ENCODE measurements around the gene CD300LG. TPM values are rescaled to one million over a fixed set of nuclear protein-coding genes. Genes with fewer than 3 reads are reported as not detected.
A peak's percentile ranks its signal among the peaks of the same experiment; 100 is the strongest.

Gene CD300LG
- total and polyA plus RNA-seq, 4 donors = 0.05 to 9.4 (median 2.0) TPM

DNA sequence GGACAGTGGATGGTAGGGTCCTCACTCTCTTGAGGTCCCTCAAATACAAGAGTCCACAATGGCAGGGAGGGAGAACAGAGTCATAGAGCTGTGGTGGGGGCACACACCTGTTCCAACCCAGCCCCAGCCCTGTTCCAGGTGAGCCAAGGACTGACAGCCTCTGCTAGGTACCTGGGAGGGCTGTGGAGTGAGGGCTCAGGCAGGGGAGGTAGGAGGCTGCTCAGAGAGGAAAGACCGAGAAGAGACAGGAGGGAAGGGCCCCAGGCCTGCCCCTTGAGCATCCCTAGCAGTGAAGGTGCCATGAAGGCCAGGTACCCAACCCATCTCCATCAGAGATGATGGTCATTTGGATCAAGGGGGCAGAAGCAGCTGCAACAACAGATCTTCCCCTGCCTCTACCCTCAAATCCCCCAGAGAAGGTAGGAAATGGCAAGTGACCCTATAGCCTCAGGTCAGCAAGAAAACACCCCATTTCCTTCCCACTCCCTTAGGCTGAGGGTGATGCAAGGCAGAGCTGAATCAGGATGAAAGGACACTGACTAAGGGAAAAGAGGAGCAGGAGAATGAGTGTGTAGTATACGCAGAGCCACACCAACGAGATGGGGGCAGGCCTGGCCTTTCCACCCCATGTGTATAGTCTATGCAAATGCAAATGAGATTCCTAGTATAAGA is 28.6 kb downstream of the CD300LG start:
- H3K9me3 ChIP-seq (ENCODE audit: control insufficient read depth, low read length) = no peaks in the 10 kb centered on the region
- WGBS, 2 donors = 89 to 94% methylated on average over 3 of the region's 3 CpGs
- no peaks in the 10 kb centered on the region for H3K36me3 ChIP-seq (ENCODE audit: control insufficient read depth in 1 of 2, insufficient read depth in 2 of 2, low read length in 1 of 2)
- H3K27ac ChIP-seq (ENCODE audit: low read depth in 1 of 2, low read length in 2 of 2) = no peak overlapping the region
- no peak for ATAC-seq (ENCODE audit: low FRiP score)
- no peak overlapping the region for H3K4me3 ChIP-seq (ENCODE audit: low read length in 2 of 2)
- no peak for DNase-seq
- no peaks in the 10 kb centered on the region for H3K4me1 ChIP-seq (ENCODE audit: control insufficient read depth in 1 of 2, insufficient read depth in 2 of 2, low read length in 2 of 2)
- H3K27me3 ChIP-seq (ENCODE audit: control insufficient read depth in 1 of 2, insufficient read depth in 2 of 2, low read length in 1 of 2) = no peaks in the 10 kb centered on the region
- intact Hi-C loops (cut with DNase I) = loop anchor here in 1 of 2 donors (10.0 kb wide), 1 partner anchor 119 kb away; no protein-coding TSS in a partner anchor

DNA sequence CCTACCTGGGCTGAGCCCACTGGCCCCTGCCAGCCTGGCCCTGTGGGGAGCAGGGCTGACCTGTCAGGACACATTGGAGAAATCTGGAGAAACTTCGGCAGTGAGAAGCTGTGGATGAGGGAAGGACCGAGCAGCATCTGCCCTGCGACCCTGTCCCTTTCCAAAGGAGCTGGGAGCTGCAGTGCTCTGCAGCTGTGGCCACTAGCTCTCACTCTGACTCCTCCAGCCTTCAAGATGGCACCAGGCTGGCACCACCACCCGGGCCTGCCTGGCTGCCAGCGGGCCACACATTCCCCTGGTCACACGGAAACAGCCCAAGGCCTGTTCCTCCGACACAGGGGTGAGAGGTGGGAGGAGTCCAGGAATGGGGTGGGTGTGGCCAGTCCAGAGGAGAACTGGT is 30.1 kb downstream of the CD300LG start:
- Histone ChIP-seq H3K36me3 (ENCODE audit: control insufficient read depth in 1 of 2, insufficient read depth in 2 of 2, low read length in 1 of 2) (peaks cover 0 to 2% of the 10 kb centered on the region in 2 donors), H3K27me3 (ENCODE audit: control insufficient read depth in 1 of 2, insufficient read depth in 2 of 2, low read length in 1 of 2) (no peaks in the 10 kb centered on the region), H3K4me3 (ENCODE audit: low read length in 2 of 2) (no peak overlapping the region), H3K4me1 (ENCODE audit: control insufficient read depth in 1 of 2, insufficient read depth in 2 of 2, low read length in 2 of 2) (no peaks in the 10 kb centered on the region), H3K9me3 (ENCODE audit: control insufficient read depth, low read length) (no peaks in the 10 kb centered on the region), H3K27ac (ENCODE audit: low read depth in 1 of 2, low read length in 2 of 2) (no peak overlapping the region)
- intact Hi-C loops (cut with DNase I) = loop anchor here in 1 of 2 donors (10.0 kb wide), 1 partner anchor 118 kb away; no protein-coding TSS in a partner anchor
- no peak for DNase-seq
- ATAC-seq (ENCODE audit: low FRiP score) = no peak
- 81 to 87% methylated on average over 7 of the region's 7 CpGs for WGBS, 2 donors

DNA sequence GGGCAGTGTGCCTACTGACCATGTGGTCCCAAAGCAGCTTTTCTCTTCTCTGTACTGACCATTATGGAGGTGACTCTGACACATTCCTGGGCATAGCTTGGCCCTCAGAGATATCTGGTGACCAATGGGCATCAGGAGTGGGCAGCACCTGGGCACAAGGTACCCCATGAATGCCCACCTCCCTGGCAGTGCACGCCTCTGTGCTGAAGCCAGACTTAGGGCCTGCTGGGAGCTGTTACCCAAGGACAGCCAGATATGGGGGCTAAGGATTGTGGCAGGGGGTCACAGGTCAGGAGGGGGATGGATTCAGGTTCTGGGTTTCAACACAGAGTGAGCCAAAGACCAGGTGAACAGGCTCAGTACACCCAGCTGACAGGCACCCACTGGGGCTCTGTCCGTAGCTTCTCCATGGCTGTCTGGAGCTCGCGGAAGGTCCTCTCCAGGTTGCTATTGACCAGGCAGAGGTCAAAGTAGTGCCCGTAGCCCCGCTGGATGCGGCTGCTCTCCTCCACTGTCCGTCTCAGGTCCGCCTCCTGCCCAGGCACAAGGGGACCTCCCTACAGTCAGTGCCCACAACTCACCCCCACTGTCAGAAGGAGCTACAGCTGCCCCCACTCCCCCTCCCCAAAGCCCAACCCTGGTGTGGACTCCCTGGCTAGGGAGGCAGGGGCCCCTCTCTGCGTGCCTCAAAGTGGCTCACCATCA is 30.6 kb downstream of the CD300LG start:
- H3K36me3 ChIP-seq (ENCODE audit: control insufficient read depth in 1 of 2, insufficient read depth in 2 of 2, low read length in 1 of 2) = peaks cover 0 to 5% of the 10 kb centered on the region in 2 donors
- no peak overlapping the region for H3K4me3 ChIP-seq (ENCODE audit: low read length in 2 of 2)
- WGBS, 2 donors = 93 to 95% methylated on average over 9 to 10 of the region's 10 CpGs
- intact Hi-C loops (cut with DNase I) = loop anchor here in 1 of 2 donors (10.0 kb wide), 1 partner anchor 117 kb away; no protein-coding TSS in a partner anchor
- no peaks in the 10 kb centered on the region for H3K27me3 ChIP-seq (ENCODE audit: control insufficient read depth in 1 of 2, insufficient read depth in 2 of 2, low read length in 1 of 2)
- no peak overlapping the region for H3K27ac ChIP-seq (ENCODE audit: low read depth in 1 of 2, low read length in 2 of 2)
- no peak for DNase-seq
- ATAC-seq (ENCODE audit: low FRiP score) = no peak
- H3K9me3 ChIP-seq (ENCODE audit: control insufficient read depth, low read length) = no peaks in the 10 kb centered on the region
- H3K4me1 ChIP-seq (ENCODE audit: control insufficient read depth in 1 of 2, insufficient read depth in 2 of 2, low read length in 2 of 2) = no peaks in the 10 kb centered on the region

DNA sequence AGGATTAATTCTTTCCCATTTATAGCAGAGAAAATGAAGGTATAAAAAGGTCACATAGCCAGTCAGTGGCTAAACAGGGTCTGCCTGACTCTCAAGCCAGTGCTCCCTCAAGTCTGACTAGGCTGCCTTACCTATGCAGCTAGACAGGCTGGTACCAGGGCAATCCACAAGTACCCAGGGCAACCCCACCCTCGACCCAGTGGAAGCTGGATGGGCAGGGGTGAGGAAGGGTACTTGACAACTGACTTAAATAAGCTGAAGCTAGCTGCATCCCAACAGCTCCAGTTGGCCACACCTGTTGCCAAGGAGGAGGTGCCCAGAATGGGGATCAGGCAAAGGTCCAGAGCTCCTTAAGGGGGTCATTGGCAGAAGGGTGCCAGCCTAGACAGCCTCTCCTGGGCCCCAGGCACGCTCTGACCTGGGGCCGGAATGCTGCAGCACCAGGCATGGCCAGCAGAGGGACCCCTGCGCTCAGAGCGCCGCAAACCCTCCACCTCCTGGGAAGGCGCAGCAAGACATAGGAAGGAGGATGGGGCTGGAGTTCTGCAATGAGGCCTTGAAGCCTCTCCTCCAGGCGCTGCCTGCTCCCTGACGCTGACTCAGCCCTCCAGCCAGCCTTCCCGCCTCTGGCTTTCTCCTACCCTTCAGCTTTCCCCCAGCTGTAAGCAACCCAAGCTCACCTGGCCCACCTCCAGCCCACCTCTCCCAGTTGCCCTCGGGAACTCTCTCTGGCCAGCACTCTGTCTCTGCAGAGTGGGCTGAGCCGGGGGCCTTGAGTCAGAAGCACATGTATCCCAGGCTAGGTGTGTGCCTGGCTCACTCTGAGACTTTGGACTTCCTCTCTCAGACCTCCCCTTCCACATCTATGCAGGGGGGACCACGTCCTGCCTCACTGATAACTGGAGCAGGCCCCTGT is 31.5 kb downstream of the CD300LG start:
- DNase-seq (peak; percentile 73 to 91), ATAC-seq (ENCODE audit: low FRiP score) (peak; percentile 83)
- no peak overlapping the region for H3K4me3 ChIP-seq (ENCODE audit: low read length in 2 of 2)
- H3K27ac ChIP-seq (ENCODE audit: low read depth in 1 of 2, low read length in 2 of 2) = no peak overlapping the region
- peaks cover 0 to 5% of the 10 kb centered on the region in 2 donors for H3K36me3 ChIP-seq (ENCODE audit: control insufficient read depth in 1 of 2, insufficient read depth in 2 of 2, low read length in 1 of 2)
- H3K9me3 ChIP-seq (ENCODE audit: control insufficient read depth, low read length) = no peaks in the 10 kb centered on the region
- intact Hi-C loops (cut with DNase I) = loop anchor here in 1 of 2 donors (10.0 kb wide), 1 partner anchor 116 kb away; no protein-coding TSS in a partner anchor
- no peaks in the 10 kb centered on the region for H3K27me3 ChIP-seq (ENCODE audit: control insufficient read depth in 1 of 2, insufficient read depth in 2 of 2, low read length in 1 of 2)
- 19 to 21% methylated on average over 12 to 13 of the region's 13 CpGs for WGBS, 2 donors
- no peaks in the 10 kb centered on the region for H3K4me1 ChIP-seq (ENCODE audit: control insufficient read depth in 1 of 2, insufficient read depth in 2 of 2, low read length in 2 of 2)

DNA sequence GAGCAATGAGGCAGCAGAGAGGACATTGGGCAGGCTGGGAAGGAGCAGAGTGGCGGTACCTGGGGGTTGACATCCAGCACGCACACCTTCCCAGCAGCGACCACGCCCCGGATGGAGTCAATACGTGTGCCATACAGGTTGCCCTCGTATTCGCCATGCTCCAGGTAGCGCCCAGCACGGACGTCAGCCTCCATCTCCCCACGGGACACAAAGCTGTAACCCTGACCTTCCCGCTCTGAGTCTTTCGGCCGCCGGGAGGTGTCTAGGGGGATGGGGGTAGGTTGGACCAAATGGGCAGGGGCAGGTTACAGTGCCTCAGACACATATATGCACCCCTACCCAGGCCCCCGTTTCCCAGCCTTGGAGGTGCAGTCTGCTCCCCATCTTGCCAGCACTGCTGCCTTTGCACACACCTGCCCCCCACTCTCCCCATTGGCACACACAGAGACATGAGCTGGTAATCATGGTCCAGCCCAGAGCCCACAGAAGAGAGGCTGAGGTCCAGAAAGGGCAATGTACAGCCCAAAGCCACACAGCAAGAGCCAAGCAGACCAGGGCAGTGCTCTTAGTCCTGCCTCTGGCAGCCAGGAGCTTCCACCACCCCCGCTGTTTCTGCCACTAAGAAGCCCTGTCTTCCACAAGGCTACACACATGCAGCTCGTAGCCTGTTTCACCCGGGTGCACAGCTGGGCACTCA is 32.9 kb downstream of the CD300LG start:
- intact Hi-C loops (cut with DNase I) = loop anchor here in 1 of 2 donors (10.0 kb wide), 1 partner anchor 115 kb away; no protein-coding TSS in a partner anchor
- 87 to 88% methylated on average over 20 of the region's 20 CpGs for WGBS, 2 donors
- H3K9me3 ChIP-seq (ENCODE audit: control insufficient read depth, low read length) = no peaks in the 10 kb centered on the region
- no peaks in the 10 kb centered on the region for H3K4me1 ChIP-seq (ENCODE audit: control insufficient read depth in 1 of 2, insufficient read depth in 2 of 2, low read length in 2 of 2)
- H3K27me3 ChIP-seq (ENCODE audit: control insufficient read depth in 1 of 2, insufficient read depth in 2 of 2, low read length in 1 of 2) = no peaks in the 10 kb centered on the region
- ATAC-seq (ENCODE audit: low FRiP score) = no peak
- peaks cover 0 to 5% of the 10 kb centered on the region in 2 donors for H3K36me3 ChIP-seq (ENCODE audit: control insufficient read depth in 1 of 2, insufficient read depth in 2 of 2, low read length in 1 of 2)
- no peak for DNase-seq
- H3K27ac ChIP-seq (ENCODE audit: low read depth in 1 of 2, low read length in 2 of 2) = no peak overlapping the region
- no peak overlapping the region for H3K4me3 ChIP-seq (ENCODE audit: low read length in 2 of 2)

DNA sequence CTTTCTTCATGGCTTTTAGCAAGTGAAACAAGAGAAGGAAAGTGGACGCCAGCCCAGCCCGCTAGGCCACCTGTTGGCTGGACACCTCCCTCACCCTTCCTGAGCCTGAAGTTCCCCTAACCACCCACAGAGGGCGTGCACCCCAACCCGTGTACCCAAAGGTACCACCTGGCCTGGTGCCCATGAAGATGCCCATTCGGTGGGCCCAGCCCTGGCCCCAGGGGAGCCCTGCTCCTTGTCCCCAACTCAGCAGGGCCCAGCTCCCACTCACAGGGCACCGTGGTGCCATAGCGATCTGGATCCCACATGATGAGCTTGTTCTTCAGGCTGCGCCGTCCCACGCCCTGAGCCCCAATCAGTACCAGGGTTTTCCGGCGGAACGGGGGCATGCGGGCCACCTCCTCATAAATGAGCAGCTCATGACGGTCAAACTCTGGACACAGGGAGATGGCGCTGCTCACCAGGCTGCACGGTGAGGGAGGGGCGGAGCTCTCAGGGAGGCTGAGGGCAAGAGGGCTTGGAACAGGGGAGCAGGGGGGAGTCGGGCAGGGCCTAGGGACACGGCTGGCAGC is 33.5 kb downstream of the CD300LG start:
- intact Hi-C loops (cut with DNase I) = no loop called here

DNA sequence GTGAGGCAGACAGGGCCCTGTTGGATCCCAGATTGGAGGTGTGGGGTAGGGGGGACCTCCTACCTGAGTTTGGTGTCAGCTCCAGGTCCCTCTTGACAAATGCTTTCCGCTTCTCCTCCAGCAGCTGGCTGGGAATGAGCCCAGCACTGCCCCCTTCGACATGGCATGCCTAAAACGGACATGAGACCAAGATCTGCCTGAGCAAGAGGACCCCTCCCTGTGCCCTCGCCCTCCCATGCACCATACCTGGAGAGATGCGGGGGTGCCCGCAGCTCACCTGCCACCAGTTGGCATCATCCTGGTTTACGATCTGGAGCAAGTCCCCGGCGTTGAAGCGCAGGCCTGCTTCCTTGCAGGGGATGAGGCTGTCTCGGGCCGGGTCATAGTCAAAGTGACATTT is 34.2 kb downstream of the CD300LG start:
- DNase-seq (no peak), ATAC-seq (ENCODE audit: low FRiP score) (no peak)
- Histone ChIP-seq H3K27me3 (ENCODE audit: control insufficient read depth in 1 of 2, insufficient read depth in 2 of 2, low read length in 1 of 2) (no peaks in the 10 kb centered on the region), H3K4me1 (ENCODE audit: control insufficient read depth in 1 of 2, insufficient read depth in 2 of 2, low read length in 2 of 2) (no peaks in the 10 kb centered on the region), H3K36me3 (ENCODE audit: control insufficient read depth in 1 of 2, insufficient read depth in 2 of 2, low read length in 1 of 2) (peaks cover 0 to 5% of the 10 kb centered on the region in 2 donors), H3K4me3 (ENCODE audit: low read length in 2 of 2) (no peak overlapping the region), H3K9me3 (ENCODE audit: control insufficient read depth, low read length) (no peaks in the 10 kb centered on the region), H3K27ac (ENCODE audit: low read depth in 1 of 2, low read length in 2 of 2) (no peak overlapping the region)
- intact Hi-C loops (cut with DNase I) = no loop called here
- WGBS, 2 donors = 92 to 95% methylated on average over 12 of the region's 12 CpGs

More for the DNA sequence above, 33.5 kb downstream of the CD300LG start:
- H3K27ac ChIP-seq (ENCODE audit: low read depth in 1 of 2, low read length in 2 of 2) = no peak overlapping the region
- no peaks in the 10 kb centered on the region for H3K4me1 ChIP-seq (ENCODE audit: control insufficient read depth in 1 of 2, insufficient read depth in 2 of 2, low read length in 2 of 2)
- ATAC-seq (ENCODE audit: low FRiP score) (no peak), DNase-seq (peak in 1 of 2 donors; percentile 79)
- no peak overlapping the region for H3K4me3 ChIP-seq (ENCODE audit: low read length in 2 of 2)
- no peaks in the 10 kb centered on the region for H3K9me3 ChIP-seq (ENCODE audit: control insufficient read depth, low read length)
- no peaks in the 10 kb centered on the region for H3K27me3 ChIP-seq (ENCODE audit: control insufficient read depth in 1 of 2, insufficient read depth in 2 of 2, low read length in 1 of 2)
- peaks cover 0 to 5% of the 10 kb centered on the region in 2 donors for H3K36me3 ChIP-seq (ENCODE audit: control insufficient read depth in 1 of 2, insufficient read depth in 2 of 2, low read length in 1 of 2)
- WGBS, 2 donors = 82% methylated on average over 20 of the region's 20 CpGs
